GM18519 (cell line): ENCODE measurements around the gene SPIN2A.
"Not testable (repeated sequence)": the region's sequence is repeated elsewhere in the genome, so short reads cannot be mapped to it uniquely, and the experiment has no call there.

Experiments
- ATAC-seq: cut with Tn5 transposase; IDR thresholded peaks from one replicate; pipeline ENCODE4 v1.9.1; 2021; ENCODE audit warnings: mild to moderate bottlenecking, moderate library complexity; ENCODE audit not compliant: unreplicated experiment, low FRiP score

SPIN2A gene

DNA sequence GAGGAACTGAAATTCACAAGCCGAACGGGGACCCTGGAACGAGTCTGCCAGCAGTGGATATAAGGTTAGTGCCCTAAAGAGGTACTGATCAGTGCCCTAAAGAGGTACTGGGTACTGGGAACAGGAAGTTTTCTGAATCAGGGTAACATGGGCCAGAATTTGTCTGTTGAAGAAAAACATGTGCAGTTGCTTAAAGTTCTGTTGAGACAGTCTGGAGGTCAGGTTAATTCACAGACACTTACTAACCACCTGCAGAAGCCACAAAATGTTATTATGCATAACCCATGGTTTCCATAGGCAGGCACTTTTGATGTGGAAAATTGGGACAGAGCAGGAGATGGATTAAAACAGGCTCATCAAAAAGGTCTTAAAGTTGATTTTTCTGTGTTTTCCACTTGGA is 33.7 kb downstream of the SPIN2A start:
- ATAC-seq: no peak

DNA sequence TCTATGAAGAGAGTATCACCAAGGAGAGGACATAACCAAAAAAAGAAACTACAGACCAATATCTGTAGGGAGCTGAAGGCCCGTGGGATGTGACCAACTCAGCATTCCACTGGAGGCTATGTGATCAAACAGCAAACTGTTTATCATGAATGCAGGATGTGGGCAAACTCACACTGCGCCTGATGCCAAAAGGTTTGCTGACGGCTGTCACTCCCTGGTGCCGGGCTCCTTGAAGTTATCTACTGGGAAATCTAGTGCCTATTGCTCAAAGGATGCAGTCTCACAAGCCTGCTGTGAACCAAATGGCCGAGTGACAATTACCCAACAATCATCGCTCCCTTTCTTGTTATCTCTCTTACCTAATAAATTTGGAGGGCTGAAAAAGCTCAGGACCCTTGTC is 34.3 kb downstream of the SPIN2A start:
- not testable (repeated sequence) for ATAC-seq
